A549 (cell line): Measurements from ENCODE around the gene F2. TPM values are rescaled to one million over a fixed set of nuclear protein-coding genes. Genes with fewer than 3 reads are reported as not detected.

Experiments used
- ATAC-seq, 2 experiments: fragments of 200-7000 bp in 1 of 2; fragments of >200 bp in 1 of 2; cut with Nextera tagmentation in 1 of 2; cut with Tn5 transposase in 1 of 2; 3 replicates each; pipeline versions ENCODE4 v1.8.0 to v1.9.1; 2018 to 2020; ENCODE audit warnings: mild to moderate bottlenecking in 1 of 2, moderate library complexity in 1 of 2
- CTCF ChIA-PET: fragments of 300-600 bp; sonication (Branson Sonifier 250); formaldehyde crosslinking; extraction: SDS; loops from one replicate; lab custom pipeline; 2021; ENCODE audit warnings: antibody characterized with exemption, inconsistent platforms; lab: Yijun Ruan, JAX
- POLR2A ChIA-PET: fragments of 350-600 bp; formaldehyde crosslinking; extraction: SDS; loops from one replicate; lab custom pipeline; 2021; ENCODE audit warnings: antibody characterized with exemption, inconsistent platforms; lab: Yijun Ruan, JAX
- DNase-seq, 2 experiments: peaks; one replicate each; pipeline versions ENCODE4 v3.0.0 to v3.0.0-alpha.2; 2011 to 2016; ENCODE audit warnings: low read depth in 1 of 2, low spot score in 1 of 2
- FAIRE-seq: peaks from 2 replicates; lab custom pipeline; 2011; peaks lifted over from hg19 to GRCh38; lab: Jason Lieb, UNC
- H3K27ac ChIP-seq, 2 experiments: fragments of >200 bp; sonication (Bioruptor Twin); formaldehyde crosslinking; 3 replicates each; pipeline ENCODE4 v1.5.1; 2016 to 2017
- H3K4me1 ChIP-seq: fragments of >200 bp; sonication (Bioruptor Twin); formaldehyde crosslinking; 3 replicates; pipeline ENCODE4 v1.6.1; 2016
- H3K4me2 ChIP-seq: fragments of >200 bp; sonication (Bioruptor Twin); formaldehyde crosslinking; 3 replicates; pipeline ENCODE4 v1.6.1; 2016
- H3K4me3 ChIP-seq: fragments of >200 bp; sonication (Bioruptor Twin); formaldehyde crosslinking; 3 replicates; pipeline ENCODE4 v1.5.1; 2016
- H3K9me3 ChIP-seq: fragments of >200 bp; sonication (Bioruptor Twin); formaldehyde crosslinking; 3 replicates; pipeline ENCODE4 v1.6.1; 2016
- CBX2 ChIP-seq: fragments of 200-600 bp; sonication (generic); IDR thresholded peaks from 2 replicates; pipeline ENCODE4 v1.6.1; 2016; ENCODE audit warnings: low read depth, mild to moderate bottlenecking, borderline replicate concordance
- CEBPB ChIP-seq, 2 experiments: fragments of >200 bp in 1 of 2; sonication (Bioruptor Twin) in 1 of 2; formaldehyde crosslinking in 1 of 2; IDR thresholded peaks; 2 replicates each; pipeline ENCODE4 v1.6.1; 2012 to 2016
- GATA3 ChIP-seq: IDR thresholded peaks from 2 replicates; pipeline ENCODE4 v1.6.1; 2012; ENCODE audit warnings: borderline replicate concordance
- HOXA7 ChIP-seq: fragments of 250-450 bp; sonication (Bioruptor Pico); IDR thresholded peaks from 2 replicates; pipeline ENCODE4 v1.5.0; 2020; ENCODE audit warnings: mild to moderate bottlenecking, moderate library complexity
- KDM1A ChIP-seq: fragments of 200-600 bp; sonication (generic); IDR thresholded peaks from 2 replicates; pipeline ENCODE4 v1.6.1; 2016; ENCODE audit warnings: low read depth, mild to moderate bottlenecking
- PHF8 ChIP-seq: fragments of 200-600 bp; sonication (generic); IDR thresholded peaks from 2 replicates; pipeline ENCODE4 v1.6.1; 2016; ENCODE audit warnings: low read depth, mild to moderate bottlenecking, antibody characterized with exemption, moderate library complexity, borderline replicate concordance
- POLR2AphosphoS2 ChIP-seq: conservative IDR thresholded peaks from 2 replicates; pipeline ENCODE4 v1.6.1; 2012; ENCODE audit warnings: low read length, improper control_type of control experiment, inconsistent platforms
- SREBF2 ChIP-seq: fragments of 450-650 bp; IDR thresholded peaks from 2 replicates; pipeline ENCODE4 v1.6.1; 2014; ENCODE audit warnings: mild to moderate bottlenecking, moderate library complexity
- TP53 ChIP-seq: fragments of 250-450 bp; sonication (Bioruptor Pico); IDR thresholded peaks from 2 replicates; pipeline ENCODE4 v1.5.0; 2021; ENCODE audit warnings: mild to moderate bottlenecking, moderate library complexity
- ZFP36 ChIP-seq: fragments of 450-650 bp; IDR thresholded peaks from 2 replicates; pipeline ENCODE4 v1.6.1; 2014; ENCODE audit warnings: borderline replicate concordance; ENCODE audit not compliant: partially characterized antibody
- ZNF302 ChIP-seq: fragments of 250-450 bp; sonication (Bioruptor Pico); IDR thresholded peaks from 2 replicates; pipeline ENCODE4 v1.9.0; 2021; ENCODE audit warnings: inconsistent platforms, mild to moderate bottlenecking, moderate library complexity
- WGBS: methylation state at CpG from one replicate; pipeline ENCODE4 v1.1.6; 2017; ENCODE audit errors: missing lambda C conversion rate; 5-methylcytosine and 5-hydroxymethylcytosine counted together
- polyA plus RNA-seq, 4 experiments: library from polyadenylated mRNA; depleted of rRNA in 3 of 4; stranded (reverse); fragments of >200 nt; fragmentation: RNase III in 1 of 4; extraction: RNeasy Plus Mini Kit Qiagen cat#74134 plus additional on column Dnase treatment in 1 of 4; gene quantifications; 2 replicates in 3 of 4; 3 replicates in 1 of 4; pipeline ENCODE4 v1.2.3, GENCODE V29; 2011 to 2017
- TF ChIP-seq, protein P1 (sequence below): IDR thresholded peaks from 2 replicates; pipeline ENCODE4 v1.6.1; 2012; ENCODE audit warnings: low read depth, borderline replicate concordance
- TF ChIP-seq, protein P2 (sequence below): fragments of >200 bp; sonication (Bioruptor Twin); formaldehyde crosslinking; IDR thresholded peaks from 3 replicates; pipeline ENCODE4 v1.5.1; 2016
- TF ChIP-seq, protein P3 (sequence below): fragments of 250-450 bp; sonication (Bioruptor Pico); IDR thresholded peaks from 2 replicates; pipeline ENCODE4 v1.5.0; 2020; ENCODE audit warnings: low read depth, mild to moderate bottlenecking, moderate library complexity

The F2 gene
- polyA plus RNA-seq, 2 of the 4 experiments (the other 2 are of a cell fraction) = 2.5 to 3.8 TPM

DNA sequence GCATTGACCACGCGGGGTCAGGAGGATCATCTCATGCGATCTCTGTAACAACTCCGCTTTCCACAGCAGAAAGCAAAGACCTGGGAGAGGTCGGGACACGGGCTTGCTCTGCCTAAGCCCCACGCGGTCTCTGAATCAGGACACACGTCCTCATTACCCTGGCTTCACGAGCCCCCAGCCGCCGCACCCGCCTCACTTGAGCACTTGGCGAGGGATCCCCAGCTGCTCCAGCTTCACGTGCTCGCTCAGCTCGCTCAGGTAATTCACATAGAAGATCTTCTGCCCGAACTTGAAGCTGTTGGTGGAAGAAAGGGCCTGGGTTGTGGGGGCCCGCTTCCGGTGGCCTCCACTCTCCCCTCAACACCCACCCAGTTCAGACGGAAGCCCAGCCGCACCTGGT, 38.2 kb upstream of the F2 start:
- TF ChIP-seq SREBF2 = no peak
- TF ChIP-seq, protein P1, sequence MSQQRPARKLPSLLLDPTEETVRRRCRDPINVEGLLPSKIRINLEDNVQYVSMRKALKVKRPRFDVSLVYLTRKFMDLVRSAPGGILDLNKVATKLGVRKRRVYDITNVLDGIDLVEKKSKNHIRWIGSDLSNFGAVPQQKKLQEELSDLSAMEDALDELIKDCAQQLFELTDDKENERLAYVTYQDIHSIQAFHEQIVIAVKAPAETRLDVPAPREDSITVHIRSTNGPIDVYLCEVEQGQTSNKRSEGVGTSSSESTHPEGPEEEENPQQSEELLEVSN = no peak
- TF ChIP-seq GATA3 = no peak
- TF ChIP-seq HOXA7 = no peak
- TF ChIP-seq, protein P2, sequence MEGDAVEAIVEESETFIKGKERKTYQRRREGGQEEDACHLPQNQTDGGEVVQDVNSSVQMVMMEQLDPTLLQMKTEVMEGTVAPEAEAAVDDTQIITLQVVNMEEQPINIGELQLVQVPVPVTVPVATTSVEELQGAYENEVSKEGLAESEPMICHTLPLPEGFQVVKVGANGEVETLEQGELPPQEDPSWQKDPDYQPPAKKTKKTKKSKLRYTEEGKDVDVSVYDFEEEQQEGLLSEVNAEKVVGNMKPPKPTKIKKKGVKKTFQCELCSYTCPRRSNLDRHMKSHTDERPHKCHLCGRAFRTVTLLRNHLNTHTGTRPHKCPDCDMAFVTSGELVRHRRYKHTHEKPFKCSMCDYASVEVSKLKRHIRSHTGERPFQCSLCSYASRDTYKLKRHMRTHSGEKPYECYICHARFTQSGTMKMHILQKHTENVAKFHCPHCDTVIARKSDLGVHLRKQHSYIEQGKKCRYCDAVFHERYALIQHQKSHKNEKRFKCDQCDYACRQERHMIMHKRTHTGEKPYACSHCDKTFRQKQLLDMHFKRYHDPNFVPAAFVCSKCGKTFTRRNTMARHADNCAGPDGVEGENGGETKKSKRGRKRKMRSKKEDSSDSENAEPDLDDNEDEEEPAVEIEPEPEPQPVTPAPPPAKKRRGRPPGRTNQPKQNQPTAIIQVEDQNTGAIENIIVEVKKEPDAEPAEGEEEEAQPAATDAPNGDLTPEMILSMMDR = no peak
- TF ChIP-seq POLR2AphosphoS2 = no peak
- no peak for TF ChIP-seq KDM1A
- no peak for TF ChIP-seq PHF8
- TF ChIP-seq, all 56 proteins: peak for 0
- H3K4me3 ChIP-seq = no peak overlapping the region
- no peak overlapping the region for H3K27ac ChIP-seq
- H3K9me3 ChIP-seq = no peaks in the 10 kb centered on the region
- ChIA-PET POLR2A (no interaction called here), CTCF (interaction anchor here (1.1 to 1.2 kb wide), 2 partner anchors 11 to 21 kb away, joined by 3 to 4 read pairs; no protein-coding TSS in a partner anchor)
- DNase-seq = no peak
- H3K4me2 ChIP-seq = no peak overlapping the region
- peaks cover 7% of the 10 kb centered on the region for H3K4me1 ChIP-seq
- WGBS = 96% methylated on average over 22 of the region's 22 CpGs
- ATAC-seq = no peak
- FAIRE-seq = no peak

DNA sequence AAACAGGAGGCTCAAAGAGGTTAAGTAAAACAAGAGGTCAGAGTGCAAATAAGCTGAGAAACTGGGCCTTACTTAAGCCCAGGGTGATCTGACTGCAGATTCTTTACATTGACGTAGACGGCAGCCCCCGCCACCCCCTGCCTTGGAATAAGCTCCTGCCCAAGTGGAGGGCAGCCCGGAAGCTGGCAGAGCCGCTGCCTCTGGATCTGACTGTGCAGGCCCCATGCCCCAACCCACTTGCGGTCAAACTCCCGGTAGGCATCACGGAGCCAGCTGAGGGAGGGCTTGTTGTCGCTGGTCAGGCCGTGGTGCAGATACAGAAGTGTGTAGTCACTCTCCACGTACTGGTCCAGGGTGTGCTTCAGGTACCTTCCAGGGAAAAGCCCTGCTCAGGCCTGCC, 37.2 kb upstream of the F2 start:
- no peak for DNase-seq
- no peak overlapping the region for H3K4me3 ChIP-seq
- TF ChIP-seq CBX2 = no peak
- TF ChIP-seq, protein P1 = no peak
- TF ChIP-seq PHF8 = no peak
- no peak for TF ChIP-seq CEBPB (IDR thresholded peaks at IDR 0.05)
- TF ChIP-seq GATA3 = no peak
- TF ChIP-seq, protein P3, sequence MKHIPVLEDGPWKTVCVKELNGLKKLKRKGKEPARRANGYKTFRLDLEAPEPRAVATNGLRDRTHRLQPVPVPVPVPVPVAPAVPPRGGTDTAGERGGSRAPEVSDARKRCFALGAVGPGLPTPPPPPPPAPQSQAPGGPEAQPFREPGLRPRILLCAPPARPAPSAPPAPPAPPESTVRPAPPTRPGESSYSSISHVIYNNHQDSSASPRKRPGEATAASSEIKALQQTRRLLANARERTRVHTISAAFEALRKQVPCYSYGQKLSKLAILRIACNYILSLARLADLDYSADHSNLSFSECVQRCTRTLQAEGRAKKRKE (CRISPR knock-in tag) = no peak
- TF ChIP-seq ZNF302 = no peak
- TF ChIP-seq TP53 = no peak
- TF ChIP-seq, all 56 proteins: peak for 0
- ATAC-seq = no peak
- Histone ChIP-seq H3K9me3 (no peaks in the 10 kb centered on the region), H3K4me1 (peaks cover 5% of the 10 kb centered on the region; the same call in 1 of the 3 replicates), H3K27ac (no peak overlapping the region), H3K4me2 (no peak overlapping the region)
- ChIA-PET CTCF (interaction anchor here (0.8 to 1.2 kb wide), 4 partner anchors 12 to 292 kb away, joined by 3 to 4 read pairs (median 4); no protein-coding TSS in a partner anchor), POLR2A (no interaction called here)
- WGBS = 93% methylated on average over 11 of the region's 11 CpGs
- FAIRE-seq = no peak

DNA sequence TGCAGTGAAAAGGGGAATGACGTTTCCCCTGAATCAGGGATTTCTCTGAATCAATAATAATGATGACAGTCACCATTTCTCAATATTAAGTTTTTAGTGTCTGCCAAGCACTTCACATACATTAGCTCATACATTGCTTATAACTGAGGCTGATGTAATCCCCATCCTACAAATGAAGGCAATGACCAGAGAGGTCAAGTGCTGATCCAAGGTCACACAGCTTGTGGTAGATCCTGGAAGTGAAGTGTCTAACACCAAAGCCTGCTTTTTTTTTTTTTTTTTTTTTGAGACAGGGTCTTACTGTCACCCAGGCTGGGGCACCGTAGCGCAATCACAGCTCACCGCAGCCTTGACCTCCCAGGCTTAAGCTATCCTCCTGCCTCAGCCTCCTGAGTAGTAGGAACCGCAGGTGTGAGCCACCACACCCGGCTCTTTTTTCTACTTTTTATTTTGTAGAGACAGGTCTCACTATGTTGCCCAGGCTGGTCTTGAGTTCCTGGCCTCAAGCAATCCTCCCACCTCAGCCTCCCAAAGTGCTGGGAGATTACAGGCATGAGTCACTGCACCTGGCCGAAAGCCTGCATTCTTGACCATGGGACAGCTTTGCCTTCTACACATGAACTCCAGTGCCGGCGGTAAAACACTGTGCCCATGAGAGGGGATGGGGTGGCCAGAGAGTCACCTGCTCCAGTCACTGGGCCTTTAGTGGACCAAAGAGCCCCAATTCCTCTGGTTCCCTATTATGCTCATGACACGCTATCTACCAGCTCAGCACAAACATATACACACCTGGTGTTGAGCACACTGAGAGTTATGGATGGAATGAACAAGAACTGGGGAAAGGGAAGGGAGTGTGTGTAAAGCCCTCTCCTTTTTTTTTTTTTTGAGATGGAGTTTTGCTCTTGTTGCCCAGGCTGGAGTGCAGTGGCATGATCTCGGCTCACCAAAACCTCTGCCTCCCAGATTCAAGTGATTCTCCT, 36.0 kb upstream of the F2 start:
- 89% methylated on average over 11 of the region's 11 CpGs for WGBS
- ChIA-PET CTCF (interaction anchor here (0.6 to 2.2 kb wide), 6 partner anchors 11 to 193 kb away, joined by 3 to 5 read pairs (median 3); no protein-coding TSS in a partner anchor), POLR2A (interaction anchor here (0.6 kb wide), 1 partner anchor 12 kb away, joined by 3 read pairs; no protein-coding TSS in a partner anchor)
- ATAC-seq (no peak), DNase-seq (no peak), FAIRE-seq (no peak)
- H3K4me2 ChIP-seq = no peak overlapping the region
- H3K4me1 ChIP-seq = peaks cover 5% of the 10 kb centered on the region; the same call in 1 of the 3 replicates
- H3K9me3 ChIP-seq = no peaks in the 10 kb centered on the region
- H3K27ac ChIP-seq = no peak overlapping the region
- H3K4me3 ChIP-seq = no peak overlapping the region
- no peak for TF ChIP-seq TP53
- peak; percentile 83 for TF ChIP-seq ZFP36
- TF ChIP-seq, all 56 proteins: peak for 1
